Activated CD4-positive, alpha-beta T cell treated with anti-CD3 and anti-CD28 coated beads for 36 hours (primary cell): ENCODE results near the gene PLIN4. TPM values are rescaled to one million over a fixed set of nuclear protein-coding genes. Genes with fewer than 3 reads are reported as not detected.
A peak's percentile ranks its signal among the peaks of the same experiment; 100 is the strongest.

ENCODE experiments used
- ATAC-seq: fragments of 200-7000 bp; cut with Tn5 transposase; one replicate; pipeline ENCODE4 v1.10.0; 2021; ENCODE audit warnings: mild to moderate bottlenecking, moderate library complexity
- CTCF ChIA-PET: fragments of 350-600 bp; sonication (Branson Sonifier 250); formaldehyde crosslinking; loops from one replicate; lab custom pipeline; 2021; ENCODE audit warnings: antibody characterized with exemption; lab: Charles Lee
- POLR2A ChIA-PET: fragments of 350-600 bp; sonication (Branson Sonifier 250); formaldehyde crosslinking; loops from one replicate; lab custom pipeline; 2021; ENCODE audit warnings: antibody characterized with exemption, inconsistent platforms; lab: Charles Lee
- DNase-seq: peaks from one replicate; pipeline ENCODE4 v3.0.0-alpha.2; 2020
- H3K27ac Mint-ChIP-seq: one replicate; pipeline ENCODE4 v1.8.0; 2021; ENCODE audit warnings: mixed read lengths
- H3K27me3 Mint-ChIP-seq: one replicate; pipeline ENCODE4 v1.8.0; 2021; ENCODE audit warnings: mixed read lengths
- H3K36me3 Mint-ChIP-seq: one replicate; pipeline ENCODE4 v1.8.0; 2021; ENCODE audit warnings: low read depth, mixed read lengths
- H3K4me1 Mint-ChIP-seq: one replicate; pipeline ENCODE4 v1.8.0; 2021; ENCODE audit warnings: mixed read lengths
- H3K4me3 Mint-ChIP-seq: one replicate; pipeline ENCODE4 v1.8.0; 2021; ENCODE audit warnings: mild to moderate bottlenecking, moderate library complexity, mixed read lengths
- H3K9me3 Mint-ChIP-seq: one replicate; pipeline ENCODE4 v1.8.0; 2021; ENCODE audit warnings: low read depth, mixed read lengths
- intact Hi-C, 2 experiments: fragments of 100-400 bp; cut with DNase I in 1 of 2; cut with micrococcal nuclease in 1 of 2; formaldehyde crosslinking; loops; one replicate each; pipeline versions ENCODE4 v1.14.2 to v1.15.1; 2022 to 2024; cut with DNase I, micrococcal nuclease
- total RNA-seq, 2 experiments: library from RNA; stranded (reverse); gene quantifications; one replicate each; pipeline ENCODE4 v1.2.3, GENCODE V29; 2021

The PLIN4 gene
- total RNA-seq, 2 experiments from 2014 or later, result not detected

DNA sequence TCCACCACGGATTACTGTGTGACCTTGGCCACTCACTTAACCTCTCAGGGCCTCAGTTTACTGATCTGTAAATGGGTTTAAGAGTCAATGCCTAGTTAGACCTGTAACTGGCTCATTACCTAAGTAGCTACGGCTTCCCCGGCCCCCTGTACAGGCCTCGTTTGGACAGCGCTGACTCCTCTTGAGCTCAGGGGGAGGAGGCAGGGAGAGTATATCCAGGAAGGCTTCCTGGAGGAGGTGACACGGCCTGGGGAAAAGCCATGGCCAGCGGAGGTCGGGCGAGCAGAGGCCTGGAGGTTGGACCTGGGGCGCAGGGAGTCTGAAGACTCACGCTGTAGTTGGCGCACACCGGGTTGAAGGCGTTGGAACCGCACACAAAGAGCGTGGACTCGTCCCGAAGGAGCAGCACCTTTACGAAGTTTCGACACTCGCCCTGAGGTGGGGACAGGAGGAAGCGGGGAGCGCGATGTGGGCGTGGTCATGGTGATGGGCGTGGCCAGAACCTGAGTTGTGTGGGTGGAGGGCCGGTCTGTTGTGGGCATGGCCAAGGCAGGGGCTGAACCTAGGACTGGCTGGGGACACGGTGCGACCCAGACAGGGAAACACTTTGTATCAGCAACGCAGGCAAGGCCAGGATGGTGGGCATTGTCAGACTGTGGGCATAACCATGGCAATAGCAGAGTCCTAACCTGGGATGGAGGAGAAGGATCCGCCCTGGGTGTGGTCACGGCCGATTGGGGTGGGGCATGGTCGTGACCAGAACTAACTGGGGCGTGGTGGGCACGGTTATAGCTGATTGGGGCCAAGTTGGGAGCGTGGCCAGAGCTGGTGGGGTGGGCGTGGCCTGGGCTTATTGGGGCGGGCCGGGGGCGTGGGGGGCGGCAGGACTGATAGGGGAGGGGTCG is 37.6 kb upstream of the PLIN4 start:
- CTCF ChIA-PET, result interaction anchor here (0.6 to 0.9 kb wide), 2 partner anchors 79 to 274 kb away, joined by 3 read pairs; no protein-coding TSS in a partner anchor
- intact Hi-C loops, result no loop called here
- no peak for ATAC-seq
- POLR2A ChIA-PET, result interaction anchor here (0.5 kb wide), 1 partner anchor 355 kb away, joined by 4 read pairs; no protein-coding TSS in a partner anchor
- H3K4me3 Mint-ChIP-seq, result no peak overlapping the region
- H3K36me3 Mint-ChIP-seq, result no peaks in the 10 kb centered on the region
- no peak overlapping the region for H3K27ac Mint-ChIP-seq
- DNase-seq, result no peak
- H3K9me3 Mint-ChIP-seq, result no peaks in the 10 kb centered on the region
- peaks cover 8% of the 10 kb centered on the region for H3K27me3 Mint-ChIP-seq
- H3K4me1 Mint-ChIP-seq, result no peaks in the 10 kb centered on the region

- Mint-ChIP-seq H3K27ac (no peak overlapping the region), H3K4me1 (no peaks in the 10 kb centered on the region), H3K27me3 (peaks cover 9% of the 10 kb centered on the region), H3K36me3 (no peaks in the 10 kb centered on the region), H3K4me3 (no peak overlapping the region), H3K9me3 (no peaks in the 10 kb centered on the region)
- no peak for DNase-seq
- CTCF ChIA-PET, result no interaction called here
- intact Hi-C loops, result no loop called here
- POLR2A ChIA-PET, result no interaction called here
- ATAC-seq, result no peak
Measured at GRCh38 chr19:4554717-4555116, 36.4 kb upstream of the PLIN4 start.

- no peaks in the 10 kb centered on the region for H3K36me3 Mint-ChIP-seq
- ATAC-seq, result no peak
- H3K27me3 Mint-ChIP-seq, result peaks cover 9% of the 10 kb centered on the region
- H3K4me3 Mint-ChIP-seq, result no peak overlapping the region
- no peak for DNase-seq
- intact Hi-C loops, result no loop called here
- ChIA-PET CTCF (no interaction called here), POLR2A (no interaction called here)
- H3K27ac Mint-ChIP-seq, result no peak overlapping the region
- no peaks in the 10 kb centered on the region for H3K9me3 Mint-ChIP-seq
- no peaks in the 10 kb centered on the region for H3K4me1 Mint-ChIP-seq
Measured at GRCh38 chr19:4553775-4554174, 35.5 kb upstream of the PLIN4 start.

DNA sequence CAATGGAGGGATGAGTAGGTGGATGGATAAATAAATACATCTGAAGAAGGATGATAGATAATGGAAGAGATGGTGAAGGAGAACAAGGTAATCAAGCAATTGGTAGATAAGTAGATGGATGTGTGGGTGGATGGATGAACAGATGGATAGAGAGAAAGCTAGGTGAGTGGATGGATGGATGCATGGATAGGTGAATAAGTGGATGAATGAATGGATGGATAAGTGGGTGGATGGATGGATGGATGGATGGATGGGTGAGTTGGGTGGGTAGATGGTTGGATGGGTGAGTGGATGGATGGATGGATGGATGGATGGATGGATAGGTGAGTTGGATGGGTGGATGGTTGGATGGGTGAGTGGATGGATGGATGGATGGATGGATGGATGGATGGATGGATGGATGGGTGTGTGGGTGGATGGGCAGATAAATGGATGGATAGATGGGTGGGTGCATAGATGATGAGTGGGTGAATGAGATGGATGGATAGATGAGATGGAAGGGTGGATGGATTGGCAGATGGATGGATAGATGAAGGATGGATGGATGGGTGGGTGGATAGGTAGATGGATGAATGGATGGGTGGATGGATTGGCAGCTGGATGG is 34.9 kb upstream of the PLIN4 start:
- CTCF ChIA-PET, result no interaction called here
- Mint-ChIP-seq H3K27me3 (peaks cover 9% of the 10 kb centered on the region), H3K9me3 (no peaks in the 10 kb centered on the region), H3K36me3 (no peaks in the 10 kb centered on the region), H3K4me3 (no peak overlapping the region), H3K27ac (no peak overlapping the region), H3K4me1 (no peaks in the 10 kb centered on the region)
- DNase-seq (no peak), ATAC-seq (no peak)
- intact Hi-C loops, result no loop called here
- POLR2A ChIA-PET, result no interaction called here

GRCh38 chr19:4552525-4552819 is 34.2 kb upstream of the PLIN4 start:
- Mint-ChIP-seq H3K27ac (no peak overlapping the region), H3K27me3 (peaks cover 9% of the 10 kb centered on the region), H3K4me1 (no peaks in the 10 kb centered on the region), H3K9me3 (no peaks in the 10 kb centered on the region), H3K4me3 (no peak overlapping the region), H3K36me3 (no peaks in the 10 kb centered on the region)
- intact Hi-C loops, result no loop called here
- POLR2A ChIA-PET, result no interaction called here
- CTCF ChIA-PET, result interaction anchor here (0.6 kb wide), 1 partner anchor 410 kb away, joined by 4 read pairs; no protein-coding TSS in a partner anchor
- DNase-seq (no peak), ATAC-seq (no peak)

DNA sequence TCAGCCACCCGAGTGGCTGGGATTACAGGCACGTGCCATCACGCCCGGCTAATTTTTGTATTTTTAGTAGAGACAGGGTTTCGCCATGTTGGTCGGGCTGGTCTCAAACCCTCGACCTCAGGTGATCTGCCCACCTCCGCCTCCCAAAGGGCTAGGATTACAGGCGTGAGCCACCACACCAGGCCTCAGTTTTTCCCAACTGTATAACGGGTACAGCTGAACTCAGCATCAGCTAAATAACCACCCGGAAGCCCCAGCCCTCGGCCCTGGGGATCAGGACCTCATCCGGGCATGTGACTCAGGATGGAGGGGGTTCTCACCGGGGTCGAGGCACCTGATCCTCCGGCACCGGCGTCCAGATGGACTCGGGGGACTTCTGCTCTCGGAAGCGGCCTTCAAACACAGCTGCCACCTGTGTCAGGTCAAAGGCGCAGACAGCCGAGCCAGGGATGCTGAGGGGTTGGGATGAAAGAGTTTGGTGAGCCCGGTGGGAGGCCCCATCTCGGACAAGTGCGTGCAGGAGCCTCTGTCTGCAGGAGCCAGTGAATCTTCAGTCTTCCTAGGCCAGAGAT is 32.3 kb upstream of the PLIN4 start:
- intact Hi-C loops, result no loop called here
- Mint-ChIP-seq H3K4me1 (no peaks in the 10 kb centered on the region), H3K36me3 (no peaks in the 10 kb centered on the region), H3K9me3 (no peaks in the 10 kb centered on the region), H3K4me3 (no peak overlapping the region), H3K27me3 (peaks cover 9% of the 10 kb centered on the region), H3K27ac (no peak overlapping the region)
- DNase-seq, result no peak
- no peak for ATAC-seq
- CTCF ChIA-PET, result interaction anchor here (0.6 to 1.2 kb wide), 2 partner anchors 27 to 86 kb away, joined by 3 to 4 read pairs; no protein-coding TSS in a partner anchor
- POLR2A ChIA-PET, result no interaction called here

GRCh38 chr19:4550018-4550417 is 31.7 kb upstream of the PLIN4 start:
- H3K4me3 Mint-ChIP-seq, result no peak overlapping the region
- no peaks in the 10 kb centered on the region for H3K36me3 Mint-ChIP-seq
- no peaks in the 10 kb centered on the region for H3K9me3 Mint-ChIP-seq
- ChIA-PET CTCF (interaction anchor here (1.2 kb wide), 1 partner anchor 86 kb away, joined by 3 read pairs; no protein-coding TSS in a partner anchor), POLR2A (no interaction called here)
- no peak for ATAC-seq
- no peaks in the 10 kb centered on the region for H3K4me1 Mint-ChIP-seq
- intact Hi-C loops, result no loop called here
- peaks cover 9% of the 10 kb centered on the region for H3K27me3 Mint-ChIP-seq
- no peak for DNase-seq
- H3K27ac Mint-ChIP-seq, result no peak overlapping the region

- H3K4me1 Mint-ChIP-seq, result no peaks in the 10 kb centered on the region
- peaks cover 9% of the 10 kb centered on the region for H3K27me3 Mint-ChIP-seq
- DNase-seq (no peak), ATAC-seq (no peak)
- no peaks in the 10 kb centered on the region for H3K36me3 Mint-ChIP-seq
- H3K9me3 Mint-ChIP-seq, result no peaks in the 10 kb centered on the region
- ChIA-PET CTCF (interaction anchor here (0.6 to 1.6 kb wide), 4 partner anchors 22 to 146 kb away, joined by 3 to 5 read pairs (median 4); no protein-coding TSS in a partner anchor), POLR2A (no interaction called here)
- intact Hi-C loops, result no loop called here
- H3K27ac Mint-ChIP-seq, result no peak overlapping the region
- no peak overlapping the region for H3K4me3 Mint-ChIP-seq
Measured at GRCh38 chr19:4548238-4548584, 29.9 kb upstream of the PLIN4 start.

DNA sequence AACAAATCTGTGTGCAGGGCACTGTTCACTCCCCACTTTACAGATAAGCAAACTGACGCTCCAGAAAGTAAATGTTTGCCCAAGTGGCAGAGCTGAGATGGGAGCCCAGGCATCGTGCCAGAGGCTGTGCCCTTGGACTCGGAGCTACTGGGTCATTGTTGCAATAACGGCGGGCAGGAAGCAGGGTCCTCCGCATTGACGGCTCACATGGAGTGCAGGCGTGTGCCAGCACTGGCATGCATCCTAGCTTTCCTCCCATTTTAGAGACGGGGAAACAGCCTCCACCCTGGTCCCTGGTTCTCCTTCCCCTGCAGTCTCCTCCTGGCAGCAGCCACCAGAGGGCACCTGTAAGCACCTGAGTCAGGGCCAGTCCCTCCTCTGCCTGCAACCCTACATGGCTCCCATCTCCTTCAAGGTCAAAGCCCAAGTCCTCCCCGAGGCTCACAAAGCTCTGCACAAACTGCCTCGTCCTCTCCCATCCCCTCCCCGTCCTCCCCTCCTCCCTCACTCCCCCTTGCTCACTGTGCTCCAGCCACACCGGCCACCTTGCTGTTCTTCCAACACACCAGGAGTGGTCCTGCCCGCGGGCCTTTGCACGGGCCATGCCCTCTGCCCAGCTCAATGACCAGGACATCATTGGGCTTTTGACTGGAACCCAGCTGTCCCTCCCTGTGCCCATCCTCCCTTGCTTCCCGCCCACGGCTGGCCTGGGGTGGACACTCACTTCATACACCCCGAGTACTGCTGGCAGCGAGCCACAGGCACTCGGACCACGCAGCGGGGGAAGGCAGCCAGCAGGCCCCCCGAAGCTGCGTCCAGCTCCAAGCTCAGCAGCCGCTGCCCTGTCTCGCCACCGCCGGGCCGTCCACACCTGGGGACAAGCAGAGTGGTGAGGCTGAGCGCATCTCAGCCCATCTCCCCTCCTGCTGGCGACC is 29.3 kb upstream of the PLIN4 start:
- peaks cover 6% of the 10 kb centered on the region for H3K27me3 Mint-ChIP-seq
- H3K4me3 Mint-ChIP-seq, result no peak overlapping the region
- ChIA-PET CTCF (interaction anchor here (0.6 to 1.6 kb wide), 4 partner anchors 21 to 89 kb away, joined by 3 to 5 read pairs (median 4); no protein-coding TSS in a partner anchor), POLR2A (no interaction called here)
- peak; percentile 63 for DNase-seq
- peak; percentile 70 for ATAC-seq
- H3K4me1 Mint-ChIP-seq, result no peaks in the 10 kb centered on the region
- intact Hi-C loops, result loop anchor here in 1 of 2 experiments (1.0 kb wide), 1 partner anchor 89 kb away; no protein-coding TSS in a partner anchor
- H3K27ac Mint-ChIP-seq, result no peak overlapping the region
- H3K9me3 Mint-ChIP-seq, result no peaks in the 10 kb centered on the region
- H3K36me3 Mint-ChIP-seq, result no peaks in the 10 kb centered on the region

- ChIA-PET CTCF (no interaction called here), POLR2A (no interaction called here)
- intact Hi-C loops, result no loop called here
- Mint-ChIP-seq H3K27me3 (no peaks in the 10 kb centered on the region), H3K4me1 (peaks cover 12% of the 10 kb centered on the region), H3K36me3 (no peaks in the 10 kb centered on the region), H3K27ac (no peak overlapping the region), H3K4me3 (no peak overlapping the region), H3K9me3 (peaks cover 2% of the 10 kb centered on the region)
- no peak for ATAC-seq
- no peak for DNase-seq
Measured at GRCh38 chr19:4543842-4544647, 25.8 kb upstream of the PLIN4 start.
